ENCODE measurements around the gene LOXHD1.

LOXHD1 gene

DNA sequence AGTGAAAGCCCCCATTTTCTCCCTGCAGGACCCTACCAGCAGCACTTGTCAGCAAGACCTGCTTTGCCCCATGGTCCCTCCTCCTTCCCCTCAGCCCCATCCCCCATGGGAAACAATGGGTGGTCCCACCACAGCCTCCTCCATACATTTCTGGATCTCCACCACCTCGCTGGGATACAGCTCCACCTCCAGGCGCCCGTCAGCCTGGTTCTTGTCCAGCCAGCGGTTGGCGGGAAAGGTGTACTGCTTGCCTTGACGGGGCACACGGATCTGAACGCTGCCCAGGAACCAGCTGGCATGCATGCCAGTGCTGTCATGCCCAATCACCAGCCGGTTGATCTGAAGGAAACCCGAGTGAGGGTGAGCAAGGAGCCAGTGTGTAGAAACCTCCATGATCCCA is 90.9 kb downstream of the LOXHD1 start:
- no peak overlapping the region for H3K4me3 ChIP-seq (ENCODE audit: low read depth, low read length)
- TF ChIP-seq, protein P1, sequence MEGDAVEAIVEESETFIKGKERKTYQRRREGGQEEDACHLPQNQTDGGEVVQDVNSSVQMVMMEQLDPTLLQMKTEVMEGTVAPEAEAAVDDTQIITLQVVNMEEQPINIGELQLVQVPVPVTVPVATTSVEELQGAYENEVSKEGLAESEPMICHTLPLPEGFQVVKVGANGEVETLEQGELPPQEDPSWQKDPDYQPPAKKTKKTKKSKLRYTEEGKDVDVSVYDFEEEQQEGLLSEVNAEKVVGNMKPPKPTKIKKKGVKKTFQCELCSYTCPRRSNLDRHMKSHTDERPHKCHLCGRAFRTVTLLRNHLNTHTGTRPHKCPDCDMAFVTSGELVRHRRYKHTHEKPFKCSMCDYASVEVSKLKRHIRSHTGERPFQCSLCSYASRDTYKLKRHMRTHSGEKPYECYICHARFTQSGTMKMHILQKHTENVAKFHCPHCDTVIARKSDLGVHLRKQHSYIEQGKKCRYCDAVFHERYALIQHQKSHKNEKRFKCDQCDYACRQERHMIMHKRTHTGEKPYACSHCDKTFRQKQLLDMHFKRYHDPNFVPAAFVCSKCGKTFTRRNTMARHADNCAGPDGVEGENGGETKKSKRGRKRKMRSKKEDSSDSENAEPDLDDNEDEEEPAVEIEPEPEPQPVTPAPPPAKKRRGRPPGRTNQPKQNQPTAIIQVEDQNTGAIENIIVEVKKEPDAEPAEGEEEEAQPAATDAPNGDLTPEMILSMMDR (IDR thresholded peaks at IDR 0.05; ENCODE audit: insufficient read depth, low read depth, low read length, missing control alignments) = no peak
- no peak for DNase-seq (ENCODE audit: low read depth)

DNA sequence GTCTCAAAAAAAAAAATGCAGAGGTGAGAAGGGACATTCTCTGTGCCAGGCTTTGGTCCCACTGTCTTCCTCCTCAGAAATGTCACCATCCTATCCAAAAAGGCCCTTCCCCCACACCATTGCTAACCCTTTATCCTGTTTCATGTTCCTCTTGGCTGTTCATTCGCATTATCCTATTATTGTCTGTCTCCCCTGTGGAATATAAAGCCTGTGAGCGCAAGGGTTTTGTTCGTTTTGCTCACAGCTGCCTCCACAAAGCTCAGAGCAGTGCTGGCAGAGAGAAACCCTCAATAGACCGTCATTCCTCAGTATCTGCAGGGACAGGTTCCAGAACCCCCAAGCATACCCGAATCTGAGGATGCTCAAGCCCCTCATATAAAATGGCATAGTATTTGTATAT is 91.8 kb downstream of the LOXHD1 start:
- no peak overlapping the region for H3K4me3 ChIP-seq (ENCODE audit: low read depth, low read length)
- DNase-seq (ENCODE audit: low read depth) = no peak
- TF ChIP-seq, protein P1 (IDR thresholded peaks at IDR 0.05; ENCODE audit: insufficient read depth, low read depth, low read length, missing control alignments) = no peak

DNA sequence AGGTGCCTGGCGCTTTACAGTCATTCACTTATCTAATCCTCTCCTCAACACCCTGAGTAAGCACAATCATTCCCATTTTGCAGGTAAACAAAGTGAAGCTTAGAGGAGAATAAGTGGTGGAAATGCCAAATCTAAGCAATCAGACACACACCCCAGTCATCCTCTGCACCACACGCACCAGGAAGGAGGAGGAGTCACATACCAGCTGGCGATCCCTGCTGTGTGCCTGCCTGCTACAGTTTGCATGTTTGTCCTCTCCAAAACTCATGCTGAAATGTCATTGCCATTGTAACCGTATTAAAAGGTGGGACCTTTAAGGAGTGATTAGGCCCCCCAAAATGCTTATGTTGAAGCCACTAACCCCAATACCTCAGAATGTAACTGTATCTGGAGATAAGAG is 93.7 kb downstream of the LOXHD1 start:
- no peak for DNase-seq (ENCODE audit: low read depth)
- TF ChIP-seq, protein P1 (IDR thresholded peaks at IDR 0.05; ENCODE audit: insufficient read depth, low read depth, low read length, missing control alignments) = no peak
- H3K4me3 ChIP-seq (ENCODE audit: low read depth, low read length) = no peak overlapping the region

DNA sequence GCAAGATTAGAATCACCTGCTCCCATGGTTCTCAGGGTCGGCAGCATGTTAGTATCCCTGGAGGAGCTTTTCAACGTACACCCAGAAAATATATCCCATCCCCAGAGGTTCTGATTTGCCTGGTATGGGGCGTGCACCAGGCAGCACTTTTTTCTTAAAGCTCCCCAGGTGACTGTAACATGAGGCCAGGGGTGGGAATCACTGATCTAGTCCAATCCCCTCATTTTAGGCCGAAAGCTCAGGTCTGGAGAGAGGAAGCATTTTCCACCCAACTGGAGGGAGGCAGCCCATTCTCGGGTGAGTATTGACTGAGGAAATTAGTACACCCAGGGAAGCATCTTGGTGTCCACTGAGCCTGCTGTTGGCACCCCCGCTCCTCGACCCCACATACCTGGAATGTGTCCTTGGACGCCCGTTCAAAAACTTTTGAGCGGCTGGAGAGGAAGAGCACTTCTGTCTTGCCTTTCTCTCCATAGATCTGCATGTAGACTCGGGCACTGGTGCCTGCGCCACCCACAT is 94.3 kb downstream of the LOXHD1 start:
- no peak overlapping the region for H3K4me3 ChIP-seq (ENCODE audit: low read depth, low read length)
- DNase-seq (ENCODE audit: low read depth) = no peak
- TF ChIP-seq, protein P1 (IDR thresholded peaks at IDR 0.05; ENCODE audit: insufficient read depth, low read depth, low read length, missing control alignments) = no peak

DNA sequence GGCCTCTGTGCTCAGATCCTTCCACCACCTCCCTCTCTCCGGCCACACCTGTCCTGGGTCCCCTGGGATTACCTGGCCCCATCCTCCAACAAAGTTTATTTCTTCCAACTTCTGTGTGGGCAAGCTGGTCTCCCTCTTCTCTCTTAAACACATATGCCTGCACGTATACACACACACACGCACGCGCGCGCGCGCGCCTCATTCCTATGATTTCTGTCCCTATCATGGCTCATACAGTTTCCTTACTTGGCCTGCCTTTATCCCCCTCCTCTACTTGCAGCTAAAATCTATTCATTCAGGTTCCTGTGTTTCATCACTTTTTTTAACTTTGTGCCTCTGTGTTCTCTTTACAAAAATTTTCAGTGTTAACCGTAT is 96.4 kb downstream of the LOXHD1 start:
- H3K4me3 ChIP-seq (ENCODE audit: low read depth, low read length) = no peak overlapping the region
- DNase-seq (ENCODE audit: low read depth) = no peak
- TF ChIP-seq, protein P1 (IDR thresholded peaks at IDR 0.05; ENCODE audit: insufficient read depth, low read depth, low read length, missing control alignments) = no peak

DNA sequence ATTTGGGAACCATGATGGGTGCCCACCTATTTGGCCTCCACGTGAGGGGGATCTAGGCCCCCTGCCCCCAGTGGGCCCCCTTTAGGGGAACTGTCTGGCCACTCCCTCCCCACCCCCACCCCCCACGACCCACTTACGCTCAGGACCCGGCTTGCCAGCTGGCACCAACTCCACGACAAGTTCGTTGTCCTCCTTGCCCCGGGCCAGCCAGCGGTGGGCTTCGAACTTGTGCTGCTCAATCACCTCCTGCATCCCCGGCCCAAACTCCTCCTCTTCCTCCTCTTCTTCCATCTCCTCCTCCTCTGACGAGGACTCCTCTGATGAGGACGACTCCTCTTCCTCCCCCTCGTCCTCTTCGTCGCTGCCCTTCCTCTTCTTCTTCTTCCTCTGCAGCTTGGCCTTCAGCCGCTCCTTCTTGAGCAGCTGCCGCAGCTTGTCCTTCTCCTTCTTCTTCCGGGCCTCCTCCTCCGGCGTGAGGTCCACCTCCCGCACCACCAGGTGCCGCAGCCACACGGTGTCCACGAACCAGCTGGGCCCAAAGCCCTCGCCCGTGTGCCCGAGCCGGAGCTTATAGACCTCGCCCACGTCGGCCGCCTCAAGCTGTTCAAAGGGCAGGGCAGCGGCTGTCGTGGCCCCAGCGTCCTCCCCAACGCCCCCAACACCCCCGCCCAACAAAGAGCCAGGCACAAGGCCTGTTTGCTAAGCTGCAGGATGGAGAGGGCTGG is 96.9 kb downstream of the LOXHD1 start:
- H3K4me3 ChIP-seq (ENCODE audit: low read depth, low read length) = no peak overlapping the region
- DNase-seq (ENCODE audit: low read depth) = no peak
- TF ChIP-seq, protein P1 (IDR thresholded peaks at IDR 0.05; ENCODE audit: insufficient read depth, low read depth, low read length, missing control alignments) = no peak

DNA sequence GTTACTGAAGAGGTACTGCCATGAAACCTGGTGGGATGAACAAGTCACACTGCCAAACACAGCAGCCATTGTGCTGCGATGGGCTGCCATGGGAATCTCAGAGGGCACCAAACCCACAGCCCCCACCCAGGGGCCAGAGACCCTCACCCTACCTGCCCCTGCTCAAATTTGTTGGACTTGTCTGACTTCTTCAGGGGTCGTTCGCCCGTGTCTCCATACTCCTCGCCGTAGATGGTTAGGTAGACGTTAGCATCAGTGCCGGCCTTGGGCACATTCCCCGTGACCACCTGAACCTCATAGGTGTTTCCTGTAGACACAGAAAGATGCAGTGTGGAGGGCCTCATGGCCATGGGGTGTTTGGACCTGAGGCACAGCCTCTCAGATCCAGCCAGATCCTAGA is 97.7 kb downstream of the LOXHD1 start:
- DNase-seq (ENCODE audit: low read depth) = no peak
- TF ChIP-seq, protein P1 (IDR thresholded peaks at IDR 0.05; ENCODE audit: insufficient read depth, low read depth, low read length, missing control alignments) = no peak

More for the DNA sequence above, 97.7 kb downstream of the LOXHD1 start:
- no peak overlapping the region for H3K4me3 ChIP-seq (ENCODE audit: low read depth, low read length)
